ENCODE measurements around the gene SORCS2.

The SORCS2 gene

DNA sequence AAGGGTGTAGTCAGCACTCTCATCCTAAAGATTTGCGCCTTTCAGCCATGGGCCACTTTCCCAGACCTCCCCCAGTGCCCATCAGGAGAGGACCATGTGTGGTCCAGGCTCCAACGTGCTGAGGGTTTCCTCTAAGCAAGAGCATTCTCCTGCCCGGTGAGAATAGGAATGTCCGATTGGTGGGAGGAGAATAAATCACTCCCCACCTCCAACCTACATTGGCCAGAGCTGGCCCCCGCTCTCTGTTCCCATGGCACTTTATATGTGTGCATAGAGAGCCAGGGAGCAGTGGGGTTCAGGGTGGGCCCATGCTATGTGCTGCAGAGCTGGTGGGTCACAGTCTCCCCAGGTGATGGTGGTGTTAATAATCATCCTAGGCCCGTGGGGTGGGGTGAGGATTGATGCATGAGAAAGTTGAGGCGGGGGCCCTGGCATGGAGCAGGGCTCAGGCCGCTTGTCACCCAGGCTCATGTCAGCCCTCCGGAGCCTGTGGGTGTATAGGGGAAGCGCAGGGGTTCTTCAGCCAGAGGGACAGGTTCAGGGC lies 6.8 kb upstream of the SORCS2 start:
- no peak overlapping the region for H3K4me3 ChIP-seq (ENCODE audit: low read depth, low read length)
- DNase-seq (ENCODE audit: low read depth), result no peak
- TF ChIP-seq, protein P1, sequence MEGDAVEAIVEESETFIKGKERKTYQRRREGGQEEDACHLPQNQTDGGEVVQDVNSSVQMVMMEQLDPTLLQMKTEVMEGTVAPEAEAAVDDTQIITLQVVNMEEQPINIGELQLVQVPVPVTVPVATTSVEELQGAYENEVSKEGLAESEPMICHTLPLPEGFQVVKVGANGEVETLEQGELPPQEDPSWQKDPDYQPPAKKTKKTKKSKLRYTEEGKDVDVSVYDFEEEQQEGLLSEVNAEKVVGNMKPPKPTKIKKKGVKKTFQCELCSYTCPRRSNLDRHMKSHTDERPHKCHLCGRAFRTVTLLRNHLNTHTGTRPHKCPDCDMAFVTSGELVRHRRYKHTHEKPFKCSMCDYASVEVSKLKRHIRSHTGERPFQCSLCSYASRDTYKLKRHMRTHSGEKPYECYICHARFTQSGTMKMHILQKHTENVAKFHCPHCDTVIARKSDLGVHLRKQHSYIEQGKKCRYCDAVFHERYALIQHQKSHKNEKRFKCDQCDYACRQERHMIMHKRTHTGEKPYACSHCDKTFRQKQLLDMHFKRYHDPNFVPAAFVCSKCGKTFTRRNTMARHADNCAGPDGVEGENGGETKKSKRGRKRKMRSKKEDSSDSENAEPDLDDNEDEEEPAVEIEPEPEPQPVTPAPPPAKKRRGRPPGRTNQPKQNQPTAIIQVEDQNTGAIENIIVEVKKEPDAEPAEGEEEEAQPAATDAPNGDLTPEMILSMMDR (conservative IDR thresholded peaks at IDR 0.05; ENCODE audit: low read depth, low read length), result no peak

DNA sequence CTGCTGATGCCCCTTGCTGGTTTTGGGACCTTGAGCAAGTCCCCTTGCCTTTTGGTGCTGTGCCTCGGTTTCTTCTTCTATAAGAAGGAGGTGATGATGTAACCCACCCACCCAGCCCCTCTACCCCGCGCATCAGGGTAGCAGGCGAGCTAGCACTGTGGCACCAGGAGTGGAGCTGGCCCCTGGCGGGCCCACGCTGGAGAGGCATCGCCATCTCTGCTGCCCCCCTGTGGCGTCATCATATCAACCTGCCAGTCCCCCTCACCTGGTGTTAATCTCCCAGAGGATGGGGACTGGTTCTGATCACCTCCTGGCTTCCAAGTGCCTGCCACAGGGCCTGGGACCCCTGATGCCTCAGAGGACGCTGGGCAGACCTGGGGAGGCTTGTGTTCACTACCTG lies 6.3 kb upstream of the SORCS2 start:
- no peak for DNase-seq (ENCODE audit: low read depth)
- TF ChIP-seq, protein P1 (conservative IDR thresholded peaks at IDR 0.05; ENCODE audit: low read depth, low read length), result peak; percentile 50
- H3K4me3 ChIP-seq (ENCODE audit: low read depth, low read length), result no peak overlapping the region

DNA sequence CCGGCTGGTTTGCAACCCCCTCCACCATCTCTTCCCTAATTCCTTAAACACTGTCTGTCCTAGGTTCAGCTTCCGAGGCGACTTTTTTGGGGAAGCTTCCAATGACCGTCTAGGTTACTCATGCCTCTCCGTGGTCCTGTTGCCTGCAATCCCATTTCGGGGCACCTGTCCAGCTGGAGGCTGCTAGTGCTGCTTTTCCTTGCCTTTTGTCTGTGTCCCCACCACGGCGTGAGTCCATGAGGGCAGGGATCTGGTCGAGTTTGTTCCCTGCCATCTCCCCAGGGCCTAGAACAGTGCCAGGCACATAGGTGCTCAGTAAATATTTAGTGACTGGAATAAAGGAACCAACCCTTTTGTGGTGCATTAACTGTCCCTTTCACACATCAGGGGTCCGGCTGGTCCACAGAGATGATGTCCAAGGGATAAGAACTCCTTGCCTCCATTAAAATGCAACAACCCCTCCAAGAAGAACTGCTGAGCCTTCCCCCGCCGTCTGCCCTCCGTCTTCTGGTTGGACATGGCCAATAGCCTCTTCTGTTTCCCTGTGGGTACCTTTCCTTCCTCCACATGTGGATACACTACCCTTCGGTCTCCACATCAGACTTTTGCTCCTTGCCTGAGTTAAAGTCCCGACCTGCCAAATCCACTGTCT lies 5.7 kb upstream of the SORCS2 start:
- no peak for DNase-seq (ENCODE audit: low read depth)
- TF ChIP-seq, protein P1 (conservative IDR thresholded peaks at IDR 0.05; ENCODE audit: low read depth, low read length), result no peak
- H3K4me3 ChIP-seq (ENCODE audit: low read depth, low read length), result no peak overlapping the region

DNA sequence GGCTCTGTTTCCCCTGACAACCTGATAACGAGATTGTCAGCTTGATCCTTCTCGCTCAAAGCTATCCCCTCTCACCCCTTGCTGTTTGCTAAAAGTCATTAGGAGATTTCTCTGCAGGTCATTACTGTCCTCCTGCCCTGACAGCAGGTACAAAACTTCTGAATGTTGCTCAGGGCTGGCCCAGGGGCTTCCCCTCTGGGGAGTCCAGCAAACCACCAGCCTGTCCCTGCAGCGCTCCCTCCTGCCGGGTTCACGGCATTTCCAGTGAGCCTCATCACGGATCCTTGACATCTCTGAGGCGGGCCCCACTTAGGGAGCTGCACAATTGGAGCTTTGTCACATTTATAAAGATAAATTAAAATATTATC lies 5.2 kb upstream of the SORCS2 start:
- TF ChIP-seq, protein P1 (conservative IDR thresholded peaks at IDR 0.05; ENCODE audit: low read depth, low read length), result peak; percentile 29
- H3K4me3 ChIP-seq (ENCODE audit: low read depth, low read length), result no peak overlapping the region
- peak; percentile 20 for DNase-seq (ENCODE audit: low read depth)

DNA sequence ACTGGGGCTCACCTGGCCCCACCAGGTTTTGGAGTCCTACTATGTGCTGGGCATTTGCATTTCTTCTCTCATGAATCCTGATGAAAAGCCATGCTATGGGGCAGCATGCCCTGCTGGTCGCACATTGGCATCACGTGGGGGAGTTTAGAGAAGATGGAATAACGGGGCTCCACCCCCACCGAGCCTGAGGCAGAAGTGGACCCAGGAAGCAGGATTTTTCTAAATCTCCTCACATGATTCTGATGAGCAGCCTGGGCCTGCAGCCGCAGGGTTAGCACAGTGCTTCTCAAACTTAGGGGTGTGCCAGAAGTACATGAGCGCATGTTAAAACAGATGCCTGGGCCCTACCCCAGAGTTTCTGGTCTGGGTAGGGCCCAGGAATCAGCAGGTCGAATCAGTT lies 4.6 kb upstream of the SORCS2 start:
- no peak for DNase-seq (ENCODE audit: low read depth)
- TF ChIP-seq, protein P1 (conservative IDR thresholded peaks at IDR 0.05; ENCODE audit: low read depth, low read length), result no peak

DNA sequence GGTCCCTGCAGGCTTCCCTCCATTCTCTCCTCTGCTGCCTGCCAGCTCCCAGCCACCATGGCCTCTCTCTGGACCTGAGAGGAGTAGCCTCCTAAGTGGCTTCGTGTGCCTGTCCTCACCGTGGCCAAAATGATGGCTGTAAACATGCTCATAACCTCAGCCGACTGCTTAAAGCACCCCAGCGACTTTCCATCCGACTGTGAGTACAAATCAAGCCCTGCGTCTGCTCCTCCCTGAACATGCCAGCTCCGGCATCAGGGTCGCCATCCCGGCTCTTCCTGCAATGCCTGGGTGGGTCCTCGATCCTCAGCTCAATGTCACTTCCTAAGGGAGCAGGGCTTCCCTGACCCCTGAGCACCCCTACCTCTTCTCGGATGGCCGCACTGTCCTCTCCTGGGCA lies 3.3 kb upstream of the SORCS2 start:
- TF ChIP-seq, protein P1 (conservative IDR thresholded peaks at IDR 0.05; ENCODE audit: low read depth, low read length), result no peak
- no peak overlapping the region for H3K4me3 ChIP-seq (ENCODE audit: low read depth, low read length)
- no peak for DNase-seq (ENCODE audit: low read depth)

More for the DNA sequence above, 4.6 kb upstream of the SORCS2 start:
- H3K4me3 ChIP-seq (ENCODE audit: low read depth, low read length), result no peak overlapping the region

Data from choroid plexus epithelial cell (primary cell).